PC-9 (cell line): ENCODE data around the gene MAST2. TPM values are rescaled to one million over a fixed set of nuclear protein-coding genes. Genes with fewer than 3 reads are reported as not detected.

Experiments used
- BruUV-seq: library from RNA; stranded (reverse); fragments of 400-500 nt; replicated peaks from 2 replicates; lab custom pipeline; 2021; lab: Mats Ljungman, UMichigan
- CTCF ChIA-PET: fragments of 300-600 bp; sonication (Branson Sonifier 250); formaldehyde crosslinking; loops from one replicate; lab custom pipeline; 2022; ENCODE audit warnings: antibody characterized with exemption; lab: Charles Lee
- POLR2A ChIA-PET: fragments of 300-600 bp; sonication (Branson Sonifier 250); formaldehyde crosslinking; loops from one replicate; lab custom pipeline; 2022; ENCODE audit warnings: antibody characterized with exemption; ENCODE audit not compliant: unreplicated experiment; lab: Charles Lee
- DNase-seq, 2 experiments: peaks; one replicate each; pipeline versions ENCODE4 v3.0.0 to v3.0.0-alpha.2; 2015 to 2022; ENCODE audit warnings: mixed read lengths in 1 of 2
- H2AFZ ChIP-seq: fragments of 200-600 bp; sonication (generic); 2 replicates; pipeline ENCODE4 v1.8.1; 2017; ENCODE audit warnings: antibody characterized with exemption
- H3F3A ChIP-seq: fragments of 200-600 bp; sonication (generic); 2 replicates; pipeline ENCODE4 v1.8.1; 2017; ENCODE audit warnings: antibody characterized with exemption, mild to moderate bottlenecking, low read depth; ENCODE audit not compliant: insufficient read depth
- H3K27ac ChIP-seq: fragments of 200-600 bp; sonication (generic); 2 replicates; pipeline ENCODE4 v1.6.1; 2016; ENCODE audit warnings: mixed run types
- H3K27me3 ChIP-seq: fragments of 200-600 bp; sonication (generic); 2 replicates; pipeline ENCODE4 v1.6.1; 2016; ENCODE audit warnings: low read depth, mixed run types; ENCODE audit not compliant: insufficient read depth
- H3K36me3 ChIP-seq: fragments of 200-600 bp; sonication (generic); 2 replicates; pipeline ENCODE4 v1.6.1; 2016; ENCODE audit warnings: low read depth, mixed run types
- H3K4me1 ChIP-seq: fragments of 200-600 bp; sonication (generic); replicated peaks from 2 replicates; pipeline ENCODE4 v1.6.1; 2016; ENCODE audit warnings: mixed run types; ENCODE audit not compliant: insufficient read depth
- H3K4me2 ChIP-seq: fragments of 200-600 bp; sonication (generic); 2 replicates; pipeline ENCODE4 v1.6.1; 2017; ENCODE audit warnings: mixed run types
- H3K4me3 ChIP-seq: fragments of 200-600 bp; sonication (generic); 2 replicates; pipeline ENCODE4 v1.6.1; 2016; ENCODE audit warnings: mixed run types
- H3K79me2 ChIP-seq: fragments of 200-600 bp; sonication (generic); 2 replicates; pipeline ENCODE4 v1.6.1; 2017; ENCODE audit warnings: low read depth, mixed run types
- H3K9me2 ChIP-seq: fragments of 200-600 bp; sonication (generic); 2 replicates; pipeline ENCODE4 v1.8.1; 2017; ENCODE audit warnings: mild to moderate bottlenecking; ENCODE audit not compliant: insufficient read depth
- H3K9me3 ChIP-seq: fragments of 200-600 bp; sonication (generic); 2 replicates; pipeline ENCODE4 v1.8.1; 2016; ENCODE audit warnings: low read depth; ENCODE audit not compliant: insufficient read depth
- H4K20me1 ChIP-seq: fragments of 200-600 bp; sonication (generic); 2 replicates; pipeline ENCODE4 v1.8.1; 2017; ENCODE audit not compliant: insufficient read depth
- CTCF ChIP-seq: fragments of 200-600 bp; sonication (generic); conservative IDR thresholded peaks from 2 replicates; pipeline ENCODE4 v1.6.1; 2017; ENCODE audit warnings: mixed run types, antibody characterized with exemption, mild to moderate bottlenecking, moderate library complexity
- EZH2 ChIP-seq: fragments of 200-600 bp; sonication (generic); IDR thresholded peaks from 2 replicates; pipeline ENCODE4 v1.8.0; 2017; ENCODE audit warnings: antibody characterized with exemption, low read depth
- intact Hi-C: fragments of 100-400 bp; cut with micrococcal nuclease; formaldehyde crosslinking; loops from one replicate; pipeline ENCODE4 v1.10.0; 2022; ENCODE audit not compliant: unreplicated experiment
- total RNA-seq: library from RNA; stranded (reverse); gene quantifications from 2 replicates; pipeline ENCODE4 v1.2.3, GENCODE V29; 2021

MAST2 gene
- total RNA-seq, 1 experiment from 2014 or later = 58.8 TPM

GRCh38 chr1:45923343-45923742, 119.9 kb downstream of the MAST2 start:
- intact Hi-C loops = no loop called here
- TF ChIP-seq EZH2 = no peak
- no peak for TF ChIP-seq CTCF
- no TSS peak for BruUV-seq

GRCh38 chr1:45924736-45925135, 121.3 kb downstream of the MAST2 start:
- H3K9me2 ChIP-seq = no peaks in the 10 kb centered on the region
- peak; percentile 43 to 90 for DNase-seq
- ChIA-PET POLR2A (no interaction called here), CTCF (no interaction called here)
- H3K27me3 ChIP-seq = no peaks in the 10 kb centered on the region
- intact Hi-C loops = no loop called here
- H3K9me3 ChIP-seq = no peaks in the 10 kb centered on the region
- no TSS peak for BruUV-seq
- no peak overlapping the region for H3K4me3 ChIP-seq
- no peaks in the 10 kb centered on the region for H4K20me1 ChIP-seq
- H3K36me3 ChIP-seq = no peaks in the 10 kb centered on the region
- H3F3A ChIP-seq = peaks cover 14% of the 10 kb centered on the region; the same call in 1 of the 2 replicates
- no peak overlapping the region for H3K27ac ChIP-seq
- TF ChIP-seq CTCF (no peak), EZH2 (no peak)
- H3K79me2 ChIP-seq = no peaks in the 10 kb centered on the region
- no peak overlapping the region; the same call in 1 of the 2 replicates for H3K4me2 ChIP-seq
- H2AFZ ChIP-seq = no peak overlapping the region
- peaks cover 23% of the 10 kb centered on the region for H3K4me1 ChIP-seq

More at GRCh38 chr1:45923343-45923742, 119.9 kb downstream of the MAST2 start:
- ChIA-PET POLR2A (interaction anchor here (0.5 kb wide), 1 partner anchor 338 kb away, joined by 4 read pairs; no protein-coding TSS in a partner anchor), CTCF (no interaction called here)
- no peaks in the 10 kb centered on the region for H4K20me1 ChIP-seq
- no peaks in the 10 kb centered on the region for H3K27me3 ChIP-seq
- no peaks in the 10 kb centered on the region for H3K9me2 ChIP-seq
- peaks cover 13% of the 10 kb centered on the region for H3K4me1 ChIP-seq
- H3K27ac ChIP-seq = no peak overlapping the region
- no peak overlapping the region for H2AFZ ChIP-seq
- no peak overlapping the region for H3K4me2 ChIP-seq
- no peak for DNase-seq
- H3F3A ChIP-seq = peaks cover under 1% of the 10 kb centered on the region; the same call in 1 of the 2 replicates
- H3K36me3 ChIP-seq = no peaks in the 10 kb centered on the region
- H3K79me2 ChIP-seq = no peaks in the 10 kb centered on the region
- no peaks in the 10 kb centered on the region for H3K9me3 ChIP-seq
- H3K4me3 ChIP-seq = no peak overlapping the region

- intact Hi-C loops = no loop called here
- H3K79me2 ChIP-seq = no peaks in the 10 kb centered on the region
- H3K4me3 ChIP-seq = no peak overlapping the region
- no peak overlapping the region for H2AFZ ChIP-seq
- H3K4me1 ChIP-seq = peaks cover 25% of the 10 kb centered on the region
- no peaks in the 10 kb centered on the region for H4K20me1 ChIP-seq
- TF ChIP-seq EZH2 = no peak
- TF ChIP-seq CTCF = no peak
- H3K36me3 ChIP-seq = no peaks in the 10 kb centered on the region
- no peak overlapping the region for H3K27ac ChIP-seq
- H3K9me2 ChIP-seq = no peaks in the 10 kb centered on the region
- H3K4me2 ChIP-seq = no peak overlapping the region
- no peaks in the 10 kb centered on the region for H3K27me3 ChIP-seq
- ChIA-PET POLR2A (no interaction called here), CTCF (no interaction called here)
- peaks cover 16% of the 10 kb centered on the region; the same call in 1 of the 2 replicates for H3F3A ChIP-seq
- no peak for DNase-seq
- BruUV-seq = no TSS peak
- no peaks in the 10 kb centered on the region for H3K9me3 ChIP-seq
These were observed 122.4 kb downstream of the MAST2 start for GRCh38 chr1:45925728-45926287.
